IMR-90 (cell line): ENCODE results near the gene POLR3GL. TPM values are rescaled to one million over a fixed set of nuclear protein-coding genes. Genes with fewer than 3 reads are reported as not detected.
A peak's percentile ranks its signal among the peaks of the same experiment; 100 is the strongest.

Source experiments
- ATAC-seq: fragments of 200-7000 bp; cut with Tn5 transposase; 2 replicates; pipeline ENCODE4 v1.9.1; 2020; ENCODE audit warnings: low read depth, mild to moderate bottlenecking, moderate library complexity
- BruUV-seq: library from RNA; stranded (reverse); fragments of 400-500 nt; replicated peaks from 2 replicates; lab custom pipeline; 2021; lab: Mats Ljungman, UMichigan
- CTCF ChIA-PET: fragments of 300-600 bp; formaldehyde crosslinking; extraction: SDS; loops from one replicate; lab custom pipeline; 2021; ENCODE audit warnings: antibody characterized with exemption; lab: Yijun Ruan, JAX
- POLR2A ChIA-PET: fragments of 300-600 bp; sonication (Branson Sonifier 250); formaldehyde crosslinking; loops from one replicate; lab custom pipeline; 2022; ENCODE audit warnings: antibody characterized with exemption; ENCODE audit not compliant: unreplicated experiment; lab: Charles Lee
- DNase-seq: peaks from one replicate; pipeline ENCODE4 v3.0.0; 2013
- H2AFZ ChIP-seq: replicated peaks from 2 replicates; pipeline ENCODE3; 2013; ENCODE audit warnings: low read length, mild to moderate bottlenecking; ENCODE audit not compliant: poor library complexity
- H2AK5ac ChIP-seq: 2 replicates; pipeline ENCODE4 v1.6.1; 2013; ENCODE audit warnings: low read depth, low read length, inconsistent platforms
- H2AK9ac ChIP-seq: replicated peaks from 2 replicates; pipeline ENCODE3; 2013; ENCODE audit warnings: mild to moderate bottlenecking, low read depth, low read length, moderate library complexity; ENCODE audit not compliant: poor library complexity
- H2BK120ac ChIP-seq: 2 replicates; pipeline ENCODE4 v1.6.1; 2013; ENCODE audit warnings: low read depth, low read length, inconsistent platforms
- H2BK15ac ChIP-seq: 3 replicates; pipeline ENCODE4 v1.6.1; 2013; ENCODE audit warnings: low read depth, low read length, inconsistent platforms
- H2BK20ac ChIP-seq: 2 replicates; pipeline ENCODE4 v1.6.1; 2013; ENCODE audit warnings: low read depth, mild to moderate bottlenecking, inconsistent platforms, low read length, moderate library complexity
- H2BK5ac ChIP-seq: 2 replicates; pipeline ENCODE4 v1.6.1; 2013; ENCODE audit warnings: mild to moderate bottlenecking, low read depth, low read length, inconsistent platforms; ENCODE audit not compliant: poor library complexity, severe bottlenecking
- H3K14ac ChIP-seq: replicated peaks from 2 replicates; pipeline ENCODE4 v1.6.1; 2013; ENCODE audit warnings: low read depth, low read length, inconsistent platforms
- H3K18ac ChIP-seq: 2 replicates; pipeline ENCODE4 v1.6.1; 2013; ENCODE audit warnings: low read depth, low read length, control low read depth
- H3K23ac ChIP-seq: 2 replicates; pipeline ENCODE4 v1.6.1; 2013; ENCODE audit warnings: low read depth, low read length, inconsistent platforms
- H3K27ac ChIP-seq: 2 replicates; pipeline ENCODE4 v1.5.1; 2013; ENCODE audit warnings: mild to moderate bottlenecking, control low read depth, low read length; ENCODE audit not compliant: insufficient read depth
- H3K27me3 ChIP-seq: 2 replicates; pipeline ENCODE4 v1.6.1; 2013; ENCODE audit warnings: low read length; ENCODE audit not compliant: control insufficient read depth, insufficient read depth
- H3K36me3 ChIP-seq: 2 replicates; pipeline ENCODE4 v1.6.1; 2013; ENCODE audit warnings: low read length, mixed read lengths; ENCODE audit not compliant: control insufficient read depth, insufficient read depth
- H3K4ac ChIP-seq: 2 replicates; pipeline ENCODE4 v1.6.1; 2013; ENCODE audit warnings: low read depth, low read length, inconsistent platforms
- H3K4me1 ChIP-seq: 2 replicates; pipeline ENCODE4 v1.6.1; 2013; ENCODE audit warnings: low read length, mixed read lengths; ENCODE audit not compliant: control insufficient read depth, insufficient read depth
- H3K4me2 ChIP-seq: 2 replicates; pipeline ENCODE4 v1.6.1; 2013; ENCODE audit warnings: low read depth, mild to moderate bottlenecking, control low read depth, low read length, moderate library complexity
- H3K4me3 ChIP-seq: 2 replicates; pipeline ENCODE4 v1.5.1; 2013; ENCODE audit warnings: low read depth, mild to moderate bottlenecking, control low read depth, low read length, moderate library complexity; ENCODE audit not compliant: insufficient read depth
- H3K56ac ChIP-seq: 2 replicates; pipeline ENCODE4 v1.6.1; 2013; ENCODE audit warnings: low read length, inconsistent platforms; ENCODE audit not compliant: insufficient read depth; ENCODE audit errors: extremely low read depth
- H3K79me1 ChIP-seq, 2 experiments: 2 replicates each; pipeline ENCODE4 v1.6.1; 2013; ENCODE audit warnings: low read length in 2 of 2, inconsistent platforms in 1 of 2, low read depth in 1 of 2
- H3K9ac ChIP-seq: 2 replicates; pipeline ENCODE4 v1.6.1; 2013; ENCODE audit warnings: low read depth, low read length, control low read depth
- H3K9me1 ChIP-seq: 2 replicates; pipeline ENCODE4 v1.6.1; 2013; ENCODE audit warnings: low read length, inconsistent platforms; ENCODE audit not compliant: insufficient read depth
- H3K9me3 ChIP-seq: 2 replicates; pipeline ENCODE4 v1.6.1; 2013; ENCODE audit warnings: low read length; ENCODE audit not compliant: control insufficient read depth, insufficient read depth
- H4K20me1 ChIP-seq: 2 replicates; pipeline ENCODE4 v1.6.1; 2013; ENCODE audit warnings: low read length, inconsistent platforms; ENCODE audit not compliant: insufficient read depth
- H4K5ac ChIP-seq: 2 replicates; pipeline ENCODE4 v1.6.1; 2013; ENCODE audit warnings: mild to moderate bottlenecking, low read depth, low read length, control low read depth
- H4K8ac ChIP-seq, 2 experiments: 2 replicates each; pipeline ENCODE4 v1.6.1; 2013; ENCODE audit warnings: low read depth in 2 of 2, low read length in 2 of 2, control low read depth in 1 of 2, inconsistent platforms in 1 of 2
- H4K91ac ChIP-seq: 2 replicates; pipeline ENCODE4 v1.6.1; 2013; ENCODE audit warnings: low read depth, low read length, inconsistent platforms; ENCODE audit not compliant: insufficient read depth
- BHLHE40 ChIP-seq: fragments of 150-350 bp; IDR thresholded peaks from 2 replicates; pipeline ENCODE4 v1.6.1; 2016; ENCODE audit warnings: mild to moderate bottlenecking, low read depth, low read length
- CEBPB ChIP-seq: IDR thresholded peaks from 2 replicates; pipeline ENCODE4 v1.6.1; 2012; ENCODE audit warnings: low read depth, low read length, improper control_type of control experiment
- CHD1 ChIP-seq: IDR thresholded peaks from 2 replicates; pipeline ENCODE4 v1.6.1; 2012; ENCODE audit warnings: low read depth, low read length, improper control_type of control experiment
- CTCF ChIP-seq: conservative IDR thresholded peaks from 2 replicates; pipeline ENCODE4 v1.5.1; 2012; ENCODE audit warnings: mild to moderate bottlenecking, low read depth, low read length, improper control_type of control experiment
- ELK1 ChIP-seq: fragments of 150-350 bp; IDR thresholded peaks from 2 replicates; pipeline ENCODE4 v1.6.1; 2016; ENCODE audit warnings: low read depth, mild to moderate bottlenecking, low read length, moderate library complexity, borderline replicate concordance
- FOS ChIP-seq: fragments of 150-350 bp; IDR thresholded peaks from 2 replicates; pipeline ENCODE4 v1.6.1; 2016; ENCODE audit warnings: low read depth, low read length
- MAFK ChIP-seq: IDR thresholded peaks from 2 replicates; pipeline ENCODE4 v1.6.1; 2012; ENCODE audit warnings: low read depth, low read length, improper control_type of control experiment
- MAZ ChIP-seq: IDR thresholded peaks from 2 replicates; pipeline ENCODE4 v1.6.1; 2012; ENCODE audit warnings: low read depth, mild to moderate bottlenecking, low read length, improper control_type of control experiment, moderate library complexity, borderline replicate concordance
- MXI1 ChIP-seq: IDR thresholded peaks from 2 replicates; pipeline ENCODE4 v1.6.1; 2012; ENCODE audit warnings: low read depth, mild to moderate bottlenecking, low read length, moderate library complexity, borderline replicate concordance
- NFE2L2 ChIP-seq: fragments of 150-350 bp; IDR thresholded peaks from 2 replicates; pipeline ENCODE4 v1.6.1; 2016; ENCODE audit warnings: low read depth, mild to moderate bottlenecking, low read length
- POLR2A ChIP-seq: IDR thresholded peaks from 2 replicates; pipeline ENCODE4 v1.6.1; 2012; ENCODE audit warnings: mild to moderate bottlenecking, low read depth, low read length
- RAD21 ChIP-seq: IDR thresholded peaks from 2 replicates; pipeline ENCODE4 v1.6.1; 2012; ENCODE audit warnings: low read length, improper control_type of control experiment
- RCOR1 ChIP-seq: IDR thresholded peaks from 2 replicates; pipeline ENCODE4 v1.6.1; 2012; ENCODE audit warnings: mild to moderate bottlenecking, low read length, improper control_type of control experiment; ENCODE audit not compliant: insufficient replicate concordance
- RFX5 ChIP-seq: IDR thresholded peaks from 2 replicates; pipeline ENCODE4 v1.8.0; 2012; ENCODE audit warnings: low read depth, mild to moderate bottlenecking, low read length, moderate library complexity
- USF2 ChIP-seq: fragments of 150-350 bp; IDR thresholded peaks from 2 replicates; pipeline ENCODE4 v1.6.1; 2017; ENCODE audit warnings: mild to moderate bottlenecking, antibody characterized with exemption, low read length, low read depth
- WGBS, 2 experiments: methylation state at CpG; one replicate each; pipeline versions ENCODE4 v1.1.5 to v1.1.7; 2013; ENCODE audit warnings: missing lambda C conversion rate in 2 of 2; ENCODE audit not compliant: insufficient read length in 1 of 2; ENCODE audit errors: extremely low coverage in 2 of 2; 5-methylcytosine and 5-hydroxymethylcytosine counted together
- dilution Hi-C: fragments of 300-500 bp; cut with HindIII; formaldehyde crosslinking; loops from one replicate; pipeline ENCODE4 v1.14.3; 2018; ENCODE audit warnings: low sequenced_read_pairs; ENCODE audit not compliant: unreplicated experiment
- in situ Hi-C: fragments of 300-500 bp; cut with MboI; formaldehyde crosslinking; loops from 3 replicates; pipeline ENCODE4 v1.14.3; 2019; ENCODE audit warnings: low sequenced_read_pairs, inconsistent platforms, mixed read lengths
- intact Hi-C: fragments of 100-400 bp; cut with micrococcal nuclease; formaldehyde crosslinking; loops from 2 replicates; pipeline ENCODE4 v1.10.0; 2022
- polyA plus RNA-seq, 3 experiments: library from polyadenylated mRNA; depleted of rRNA; stranded (reverse); fragments of >200 nt; gene quantifications; 2 replicates each; pipeline ENCODE4 v1.2.3, GENCODE V29; 2012; ENCODE audit warnings: low replicate concordance in 1 of 3
- total RNA-seq: library from RNA; depleted of rRNA; stranded (reverse); fragments of >200 nt; gene quantifications from 2 replicates; pipeline ENCODE4 v1.2.3, GENCODE V29; 2012

The POLR3GL gene
- total and polyA plus RNA-seq, 2 of the 4 experiments (the other 2 are of a cell fraction) = 7.9 to 16.3 TPM

GRCh38 chr1:146019231-146020057, 55.0 kb downstream of the POLR3GL start:
- no peak overlapping the region for H3K56ac ChIP-seq
- H2BK20ac ChIP-seq = no peak overlapping the region
- intact Hi-C loops (no loop called here), in situ Hi-C loops (no loop called here), dilution Hi-C loops (no loop called here)
- ChIA-PET CTCF (interaction anchor here (2.0 kb wide), 1 partner anchor 13 kb away, joined by 5 read pairs; no protein-coding TSS in a partner anchor), POLR2A (no interaction called here)
- H4K91ac ChIP-seq = no peak overlapping the region
- H3K4me2 ChIP-seq = no peak overlapping the region
- peak; percentile 51 for ATAC-seq
- H3K4me1 ChIP-seq = no peaks in the 10 kb centered on the region
- H3K9ac ChIP-seq = no peak overlapping the region
- no peaks in the 10 kb centered on the region for H3K36me3 ChIP-seq
- WGBS, 2 experiments = 5% methylated on average over 13 of the region's 43 CpGs; no CpG with 5 or more reads in 1 of the 2 experiments
- H3K9me1 ChIP-seq = no peaks in the 10 kb centered on the region
- H4K5ac ChIP-seq = no peak overlapping the region
- no peak overlapping the region for H2BK120ac ChIP-seq
- H2AK5ac ChIP-seq = no peak overlapping the region
- peaks cover 52% of the 10 kb centered on the region for H3K27me3 ChIP-seq
- H4K8ac ChIP-seq = no peak overlapping the region
- no TSS peak for BruUV-seq
- H3K9me3 ChIP-seq = no peaks in the 10 kb centered on the region
- H2BK15ac ChIP-seq = no peak overlapping the region
- no peak overlapping the region for H3K4me3 ChIP-seq
- H2AK9ac ChIP-seq = no peak overlapping the region
- no peak for DNase-seq
- H4K20me1 ChIP-seq = no peaks in the 10 kb centered on the region
- no peak overlapping the region for H2AFZ ChIP-seq
- no peak overlapping the region for H2BK5ac ChIP-seq
- H3K79me1 ChIP-seq = no peaks in the 10 kb centered on the region
- no peak overlapping the region for H3K27ac ChIP-seq
- H3K14ac ChIP-seq = no peak overlapping the region
- H3K18ac ChIP-seq = no peak overlapping the region
- H3K23ac ChIP-seq = 0 out of 2 replicates have a peak overlapping the region, but pooled peaks have one; percentile 4
- no peak overlapping the region for H3K4ac ChIP-seq
- no peak for TF ChIP-seq RFX5
- TF ChIP-seq BHLHE40 = no peak
- TF ChIP-seq RCOR1 = no peak
- TF ChIP-seq CHD1 = no peak
- TF ChIP-seq CEBPB = no peak
- TF ChIP-seq MAZ = no peak
- no peak for TF ChIP-seq FOS
- TF ChIP-seq USF2 = no peak
- no peak for TF ChIP-seq CTCF
- TF ChIP-seq NFE2L2 = no peak
- TF ChIP-seq MAFK = no peak
- no peak for TF ChIP-seq RAD21
- no peak for TF ChIP-seq MXI1
- no peak for TF ChIP-seq POLR2A
- no peak for TF ChIP-seq ELK1
